Cardiac fibroblast (primary cell): Measurements from ENCODE around the gene FPGS.

Source experiments
- DNase-seq, 2 donors: peaks; one replicate each; pipeline versions ENCODE4 v3.0.0 to v3.0.0-alpha.2; 2010; ENCODE audit warnings: low read depth in 2 of 2
- H3K4me3 ChIP-seq, 2 donors: replicated peaks in 1 of 2; 1 replicate in 1 of 2; 2 replicates in 1 of 2; pipeline ENCODE4 v1.5.1; 2011; ENCODE audit warnings: low read depth in 2 of 2, low read length in 2 of 2, mild to moderate bottlenecking in 2 of 2, moderate library complexity in 1 of 2
- CTCF ChIP-seq: IDR thresholded peaks from one replicate; pipeline ENCODE4 v1.5.1; 2011; ENCODE audit warnings: low read depth, mild to moderate bottlenecking, low read length, inconsistent platforms

The FPGS gene

GRCh38 chr9:127806871-127807270 lies 4.2 kb downstream of the FPGS start:
- TF ChIP-seq CTCF: no peak
- no peak for DNase-seq
- no peak overlapping the region for H3K4me3 ChIP-seq

- TF ChIP-seq CTCF: no peak
- no peak overlapping the region for H3K4me3 ChIP-seq
- no peak for DNase-seq
Observed at GRCh38 chr9:127808347-127809001, 5.8 kb downstream of the FPGS start.

GRCh38 chr9:127809002-127809539 lies 6.4 kb downstream of the FPGS start:
- H3K4me3 ChIP-seq: no peak overlapping the region
- DNase-seq: no peak
- no peak for TF ChIP-seq CTCF

- peak; percentile 31 to 68 for DNase-seq
- H3K4me3 ChIP-seq: no peak overlapping the region
- TF ChIP-seq CTCF: no peak
Observed at GRCh38 chr9:127809540-127810377, 7.1 kb downstream of the FPGS start.

- no peak overlapping the region for H3K4me3 ChIP-seq
- no peak for DNase-seq
- TF ChIP-seq CTCF: no peak
Observed at GRCh38 chr9:127810378-127811187, 7.9 kb downstream of the FPGS start.

- no peak for TF ChIP-seq CTCF
- DNase-seq: peak in 1 of 2 donors; percentile 36
Observed at GRCh38 chr9:127812011-127812410, 9.3 kb downstream of the FPGS start.

More at GRCh38 chr9:127812011-127812410, 9.3 kb downstream of the FPGS start:
- H3K4me3 ChIP-seq: no peak overlapping the region
